Measurements from ENCODE around the gene PDSS1.

Gene PDSS1

GRCh38 chr10:26698909-26699308 is 1.4 kb downstream of the PDSS1 start:
- DNase-seq (ENCODE audit: insufficient read length, low spot score), result no peak
- no peak for TF ChIP-seq TAF1 (IDR thresholded peaks at IDR 0.05; ENCODE audit: low read depth, low read length)
- TF ChIP-seq PAX5 (IDR thresholded peaks at IDR 0.05; ENCODE audit: insufficient read depth, low read length, severe bottlenecking), result no peak
- TF ChIP-seq POLR2A (IDR thresholded peaks at IDR 0.05; ENCODE audit: low read depth, low read length), result no peak
- TF ChIP-seq POLR2AphosphoS5 (IDR thresholded peaks at IDR 0.05; ENCODE audit: low read depth, low read length), result no peak
- no peak for TF ChIP-seq SPI1 (IDR thresholded peaks at IDR 0.05; ENCODE audit: low read depth, low read length)
- TF ChIP-seq POU2F2 (IDR thresholded peaks at IDR 0.05; ENCODE audit: low read depth, low read length), result no peak

DNA sequence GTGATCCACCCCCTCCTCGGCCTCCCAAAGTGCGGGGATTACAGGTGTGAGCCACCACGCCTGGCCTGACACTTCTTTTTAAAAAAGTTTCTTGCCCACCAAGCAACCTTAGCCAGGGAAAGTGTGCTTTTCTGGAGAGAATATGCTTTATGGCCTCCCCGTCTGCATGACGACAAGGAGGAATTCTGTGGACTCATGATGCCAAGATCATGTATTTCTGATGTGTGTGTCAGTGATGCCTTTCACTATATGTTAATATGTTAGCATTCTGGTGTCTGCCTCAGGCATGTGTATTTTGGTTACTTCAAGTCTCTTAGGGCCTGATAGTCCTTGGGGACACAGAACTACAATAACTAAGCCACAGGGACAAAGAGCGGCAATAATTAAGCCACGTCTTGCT is 2.1 kb downstream of the PDSS1 start:
- no peak for TF ChIP-seq TAF1 (IDR thresholded peaks at IDR 0.05; ENCODE audit: low read depth, low read length)
- no peak for TF ChIP-seq POLR2AphosphoS5 (IDR thresholded peaks at IDR 0.05; ENCODE audit: low read depth, low read length)
- TF ChIP-seq PAX5 (IDR thresholded peaks at IDR 0.05; ENCODE audit: insufficient read depth, low read length, severe bottlenecking), result no peak
- no peak for TF ChIP-seq SPI1 (IDR thresholded peaks at IDR 0.05; ENCODE audit: low read depth, low read length)
- no peak for TF ChIP-seq POU2F2 (IDR thresholded peaks at IDR 0.05; ENCODE audit: low read depth, low read length)
- TF ChIP-seq POLR2A (IDR thresholded peaks at IDR 0.05; ENCODE audit: low read depth, low read length), result no peak
- FAIRE-seq, result no peak
- DNase-seq (ENCODE audit: insufficient read length, low spot score), result no peak

More at GRCh38 chr10:26698909-26699308, 1.4 kb downstream of the PDSS1 start:
- no peak for FAIRE-seq

GRCh38 chr10:26700884-26701630 is 3.6 kb downstream of the PDSS1 start:
- no peak for TF ChIP-seq POU2F2 (IDR thresholded peaks at IDR 0.05; ENCODE audit: low read depth, low read length)
- TF ChIP-seq SPI1 (IDR thresholded peaks at IDR 0.05; ENCODE audit: low read depth, low read length), result no peak
- DNase-seq (ENCODE audit: insufficient read length, low spot score) (no peak), FAIRE-seq (no peak)

GRCh38 chr10:26703096-26703495 is 5.6 kb downstream of the PDSS1 start:
- FAIRE-seq (no peak), DNase-seq (ENCODE audit: insufficient read length, low spot score) (no peak)
- TF ChIP-seq PAX5 (IDR thresholded peaks at IDR 0.05; ENCODE audit: insufficient read depth, low read length, severe bottlenecking), result no peak
- no peak for TF ChIP-seq POU2F2 (IDR thresholded peaks at IDR 0.05; ENCODE audit: low read depth, low read length)
- no peak for TF ChIP-seq TAF1 (IDR thresholded peaks at IDR 0.05; ENCODE audit: low read depth, low read length)
- no peak for TF ChIP-seq POLR2A (IDR thresholded peaks at IDR 0.05; ENCODE audit: low read depth, low read length)
- TF ChIP-seq SPI1 (IDR thresholded peaks at IDR 0.05; ENCODE audit: low read depth, low read length), result no peak

DNA sequence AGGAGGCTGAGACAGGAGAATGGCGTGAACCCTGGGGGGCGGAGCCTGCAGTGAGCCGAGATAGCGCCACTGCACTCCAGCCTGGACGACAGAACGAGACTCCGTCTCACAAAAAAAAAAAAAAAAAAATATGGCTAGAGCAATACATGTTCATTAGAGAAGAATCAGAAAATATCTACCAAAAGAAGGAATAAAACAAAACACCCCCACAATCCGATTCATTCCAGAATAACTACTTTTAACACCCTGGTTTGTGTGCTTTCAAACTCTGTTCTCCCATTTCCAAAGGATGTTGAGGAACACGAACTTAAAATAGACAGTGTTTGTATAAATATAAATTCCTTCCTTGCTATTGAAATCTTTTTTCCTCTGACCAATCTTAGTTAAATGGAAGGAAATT is 6.5 kb downstream of the PDSS1 start:
- FAIRE-seq (no peak), DNase-seq (ENCODE audit: insufficient read length, low spot score) (no peak)
- TF ChIP-seq POU2F2 (IDR thresholded peaks at IDR 0.05; ENCODE audit: low read depth, low read length) (no peak), SPI1 (IDR thresholded peaks at IDR 0.05; ENCODE audit: low read depth, low read length) (no peak), PAX5 (IDR thresholded peaks at IDR 0.05; ENCODE audit: insufficient read depth, low read length, severe bottlenecking) (no peak), POLR2AphosphoS5 (IDR thresholded peaks at IDR 0.05; ENCODE audit: low read depth, low read length) (no peak), POLR2A (IDR thresholded peaks at IDR 0.05; ENCODE audit: low read depth, low read length) (no peak), TAF1 (IDR thresholded peaks at IDR 0.05; ENCODE audit: low read depth, low read length) (no peak)

DNA sequence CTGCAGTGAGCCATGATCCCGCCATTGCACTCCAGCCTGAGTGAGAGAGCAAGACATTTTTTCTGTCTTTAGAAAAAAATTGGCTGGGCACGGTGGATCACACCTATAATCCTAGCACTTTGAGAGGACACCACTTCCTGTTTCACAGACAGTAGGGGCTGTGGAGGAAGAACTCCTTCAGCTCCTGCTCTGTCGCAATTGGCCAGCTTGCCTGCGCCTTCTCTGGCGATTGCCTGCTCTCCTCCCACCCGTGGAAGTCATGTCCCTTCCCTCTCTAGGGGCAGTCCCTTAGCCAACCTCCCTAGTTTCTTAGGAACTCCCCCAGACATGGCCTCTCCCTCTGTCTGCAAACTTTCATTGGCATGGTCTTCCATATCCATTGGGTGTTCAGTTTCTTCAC is 8.7 kb downstream of the PDSS1 start:
- TF ChIP-seq SPI1 (IDR thresholded peaks at IDR 0.05; ENCODE audit: low read depth, low read length) (peak; percentile 35; the same call in 1 of the 2 replicates), POU2F2 (IDR thresholded peaks at IDR 0.05; ENCODE audit: low read depth, low read length) (no peak), PAX5 (IDR thresholded peaks at IDR 0.05; ENCODE audit: insufficient read depth, low read length, severe bottlenecking) (no peak)
- no peak for DNase-seq (ENCODE audit: insufficient read length, low spot score)
- no peak for FAIRE-seq

DNA sequence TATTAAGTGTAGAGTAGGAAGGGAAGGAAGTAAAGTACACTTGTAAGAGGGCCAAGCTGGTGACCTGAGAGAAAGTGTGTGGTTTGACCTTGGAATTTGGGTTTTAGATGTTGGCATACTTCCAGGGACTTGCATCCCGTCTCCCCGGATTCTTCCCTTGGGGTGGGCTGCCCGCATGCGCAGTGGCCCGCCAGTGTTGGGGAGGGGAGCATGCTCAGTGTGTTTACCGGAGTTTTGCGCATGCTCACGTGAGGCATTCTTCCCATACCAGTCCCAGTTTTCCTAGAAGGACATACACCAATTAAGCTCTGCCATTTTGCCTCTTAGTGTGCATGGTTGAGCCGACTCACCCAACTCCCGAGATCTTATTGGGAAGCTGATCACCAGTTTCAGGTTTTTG is 9.4 kb downstream of the PDSS1 start:
- no peak for TF ChIP-seq POU2F2 (IDR thresholded peaks at IDR 0.05; ENCODE audit: low read depth, low read length)
- no peak for TF ChIP-seq POLR2AphosphoS5 (IDR thresholded peaks at IDR 0.05; ENCODE audit: low read depth, low read length)
- TF ChIP-seq PAX5 (IDR thresholded peaks at IDR 0.05; ENCODE audit: insufficient read depth, low read length, severe bottlenecking), result no peak
- no peak for TF ChIP-seq POLR2A (IDR thresholded peaks at IDR 0.05; ENCODE audit: low read depth, low read length)
- TF ChIP-seq TAF1 (IDR thresholded peaks at IDR 0.05; ENCODE audit: low read depth, low read length), result no peak
- TF ChIP-seq SPI1 (IDR thresholded peaks at IDR 0.05; ENCODE audit: low read depth, low read length), result no peak
- FAIRE-seq, result no peak
- DNase-seq (ENCODE audit: insufficient read length, low spot score), result no peak

DNA sequence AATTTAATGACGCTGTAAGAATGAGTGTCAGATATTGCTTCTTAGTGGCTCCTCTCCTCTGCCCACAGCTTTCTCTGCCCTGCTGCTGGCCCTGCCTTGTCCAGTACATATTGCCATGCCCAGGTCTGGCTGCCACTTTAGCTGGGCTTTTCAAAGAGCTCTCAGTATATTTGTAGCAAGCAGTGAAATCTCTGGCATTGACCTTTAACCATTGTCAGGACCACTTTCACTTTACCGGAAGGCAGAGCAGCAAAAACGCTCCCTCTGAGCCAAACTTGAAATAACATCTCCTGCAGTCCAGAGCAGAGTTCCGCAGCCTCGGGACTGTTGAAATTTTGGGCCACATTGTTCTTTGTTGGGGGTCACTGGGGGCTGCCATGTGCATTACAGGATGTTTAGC is 13.8 kb downstream of the PDSS1 start:
- DNase-seq (ENCODE audit: insufficient read length, low spot score) (no peak), FAIRE-seq (no peak)

DNA sequence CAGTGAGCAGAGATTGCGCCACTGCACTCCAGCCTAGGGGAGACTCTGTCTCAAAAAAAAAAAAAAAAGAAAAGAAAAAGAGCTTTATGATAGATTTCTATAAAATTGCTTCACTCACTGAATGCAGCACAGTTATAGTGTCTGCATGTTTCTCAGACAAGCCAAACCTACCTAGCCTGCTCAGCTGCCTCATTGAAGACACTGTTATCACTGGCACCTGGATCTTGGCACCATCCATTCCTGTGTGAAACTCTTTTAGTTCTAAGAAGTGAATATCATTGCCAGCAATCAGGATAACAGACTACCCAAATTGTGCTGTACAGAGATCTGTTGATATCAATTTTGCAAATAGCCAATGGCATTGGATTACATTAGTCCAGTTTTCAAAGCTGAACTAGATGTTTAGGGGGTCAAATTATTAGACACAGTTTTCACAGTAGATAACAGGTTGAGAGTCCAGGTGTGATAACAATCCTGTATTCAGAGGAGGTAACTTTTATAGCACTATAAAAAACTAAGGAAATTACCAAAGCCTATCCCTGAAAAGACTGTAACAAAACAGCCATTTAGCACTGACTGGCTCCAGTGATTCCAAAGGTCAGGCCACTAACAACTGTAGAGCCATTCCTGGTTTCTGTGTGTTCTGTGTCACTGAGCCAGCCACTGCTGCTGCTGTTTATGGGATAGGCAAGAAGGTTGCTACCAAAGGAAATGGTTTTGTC is 17.1 kb downstream of the PDSS1 start:
- TF ChIP-seq POU2F2 (IDR thresholded peaks at IDR 0.05; ENCODE audit: low read depth, low read length) (no peak), TAF1 (IDR thresholded peaks at IDR 0.05; ENCODE audit: low read depth, low read length) (no peak), POLR2A (IDR thresholded peaks at IDR 0.05; ENCODE audit: low read depth, low read length) (no peak), PAX5 (IDR thresholded peaks at IDR 0.05; ENCODE audit: insufficient read depth, low read length, severe bottlenecking) (no peak), SPI1 (IDR thresholded peaks at IDR 0.05; ENCODE audit: low read depth, low read length) (no peak), POLR2AphosphoS5 (IDR thresholded peaks at IDR 0.05; ENCODE audit: low read depth, low read length) (no peak)

More for the DNA sequence above, 13.8 kb downstream of the PDSS1 start:
- TF ChIP-seq POU2F2 (IDR thresholded peaks at IDR 0.05; ENCODE audit: low read depth, low read length) (no peak), POLR2A (IDR thresholded peaks at IDR 0.05; ENCODE audit: low read depth, low read length) (no peak), PAX5 (IDR thresholded peaks at IDR 0.05; ENCODE audit: insufficient read depth, low read length, severe bottlenecking) (no peak), POLR2AphosphoS5 (IDR thresholded peaks at IDR 0.05; ENCODE audit: low read depth, low read length) (no peak), SPI1 (IDR thresholded peaks at IDR 0.05; ENCODE audit: low read depth, low read length) (no peak), TAF1 (IDR thresholded peaks at IDR 0.05; ENCODE audit: low read depth, low read length) (no peak)

More for the DNA sequence above, 17.1 kb downstream of the PDSS1 start:
- FAIRE-seq, result no peak
- DNase-seq (ENCODE audit: insufficient read length, low spot score), result no peak

Measured in GM12891 (cell line).